K562 treated with DMSO at 1 percent for 24 hours (cell line): ENCODE results near the gene IGIP. TPM values are rescaled to one million over a fixed set of nuclear protein-coding genes. Genes with fewer than 3 reads are reported as not detected.

ENCODE experiments used
- total RNA-seq: library from RNA; unstranded; fragments of 300-600 nt; gene quantifications from 2 replicates; pipeline ENCODE4 v1.2.3, GENCODE V29; 2022; ENCODE audit warnings: low read depth; ENCODE audit not compliant: insufficient read depth

Gene IGIP
- total RNA-seq, result 0.57 and 1.1 TPM in 2 replicates

GRCh38 chr5:140125637-140126036 is at the start of gene IGIP:
Gene IGIP, plus strand, starts transcription at chr5:140125937. Its CDS starts 2,540 bp downstream, at chr5:140128477.

GRCh38 chr5:140113699-140114263 is 12.0 kb upstream of the IGIP start, which contains the start of gene PURA:
Gene PURA, plus strand, starts transcription at chr5:140114109. Its CDS starts 73 bp downstream, at chr5:140114182.

GRCh38 chr5:140174465-140175366 is 49.0 kb downstream of the IGIP start, which contains the start of gene CYSTM1:
Gene CYSTM1, plus strand, starts transcription at chr5:140175188. Its CDS starts 19,278 bp downstream, at chr5:140194466.

Other genes starting within 250 kb of the IGIP start
- 0.22 TPM in 1 of 2 replicates, not detected in the other for gene NRG2, start 82.6 kb upstream of the IGIP start, total RNA-seq
- gene PURA, start 11.8 kb upstream of the IGIP start, total RNA-seq, result 13.0 and 13.8 TPM in 2 replicates
- 117 and 123 TPM in 2 replicates for gene CYSTM1, start 49.3 kb downstream of the IGIP start, total RNA-seq
- 60.2 and 74.2 TPM in 2 replicates for gene PFDN1, start 177.2 kb downstream of the IGIP start, total RNA-seq
- gene HBEGF, start 220.7 kb downstream of the IGIP start, total RNA-seq, result 2.8 and 4.2 TPM in 2 replicates
- gene SLC4A9, start 234.3 kb downstream of the IGIP start, total RNA-seq, result not detected in 2 replicates